ENCODE measurements around the gene ZBTB7A. TPM values are rescaled to one million over a fixed set of nuclear protein-coding genes. Genes with fewer than 3 reads are reported as not detected.

Gene ZBTB7A
- total RNA-seq, 1 donor from 2014 or later = 14.5 TPM

GRCh38 chr19:4064496-4065260 is 2.0 kb downstream of the ZBTB7A start:
- Mint-ChIP-seq H3K4me3 (ENCODE audit: unreplicated experiment) (no peak overlapping the region), H3K36me3 (ENCODE audit: low read depth, unreplicated experiment) (no peaks in the 10 kb centered on the region), H3K9me3 (ENCODE audit: unreplicated experiment) (no peaks in the 10 kb centered on the region), H3K27me3 (ENCODE audit: unreplicated experiment) (peaks cover 6% of the 10 kb centered on the region), H3K27ac (ENCODE audit: unreplicated experiment) (no peak overlapping the region), H3K4me1 (ENCODE audit: unreplicated experiment) (peaks cover 3% of the 10 kb centered on the region)
- peak; percentile 47 for DNase-seq (ENCODE audit: low spot score)
- TF ChIP-seq CTCF (IDR thresholded peaks at IDR 0.05; ENCODE audit: unreplicated experiment) = no peak

GRCh38 chr19:4064149-4064495 is 2.6 kb downstream of the ZBTB7A start:
- DNase-seq (ENCODE audit: low spot score) = no peak

GRCh38 chr19:4063369-4064148 is 3.1 kb downstream of the ZBTB7A start:
- Mint-ChIP-seq H3K9me3 (ENCODE audit: unreplicated experiment) (no peaks in the 10 kb centered on the region), H3K27ac (ENCODE audit: unreplicated experiment) (peak overlapping the region; percentile 81), H3K4me1 (ENCODE audit: unreplicated experiment) (peaks cover 3% of the 10 kb centered on the region), H3K36me3 (ENCODE audit: low read depth, unreplicated experiment) (no peaks in the 10 kb centered on the region), H3K4me3 (ENCODE audit: unreplicated experiment) (peak overlapping the region; percentile 90), H3K27me3 (ENCODE audit: unreplicated experiment) (peaks cover 6% of the 10 kb centered on the region)
- no peak for TF ChIP-seq CTCF (IDR thresholded peaks at IDR 0.05; ENCODE audit: unreplicated experiment)
- no peak for DNase-seq (ENCODE audit: low spot score)

More at GRCh38 chr19:4064149-4064495, 2.6 kb downstream of the ZBTB7A start:
- no peak overlapping the region for H3K27ac Mint-ChIP-seq (ENCODE audit: unreplicated experiment)
- no peaks in the 10 kb centered on the region for H3K9me3 Mint-ChIP-seq (ENCODE audit: unreplicated experiment)
- peak overlapping the region; percentile 90 for H3K4me3 Mint-ChIP-seq (ENCODE audit: unreplicated experiment)
- no peaks in the 10 kb centered on the region for H3K36me3 Mint-ChIP-seq (ENCODE audit: low read depth, unreplicated experiment)
- no peak for TF ChIP-seq CTCF (IDR thresholded peaks at IDR 0.05; ENCODE audit: unreplicated experiment)
- peaks cover 6% of the 10 kb centered on the region for H3K27me3 Mint-ChIP-seq (ENCODE audit: unreplicated experiment)
- H3K4me1 Mint-ChIP-seq (ENCODE audit: unreplicated experiment) = peaks cover 3% of the 10 kb centered on the region

- DNase-seq (ENCODE audit: low spot score) = no peak
- H3K27me3 Mint-ChIP-seq (ENCODE audit: unreplicated experiment) = no peaks in the 10 kb centered on the region
- no peaks in the 10 kb centered on the region for H3K9me3 Mint-ChIP-seq (ENCODE audit: unreplicated experiment)
- H3K4me1 Mint-ChIP-seq (ENCODE audit: unreplicated experiment) = peaks cover 3% of the 10 kb centered on the region
- no peaks in the 10 kb centered on the region for H3K36me3 Mint-ChIP-seq (ENCODE audit: low read depth, unreplicated experiment)
- no peak overlapping the region for H3K4me3 Mint-ChIP-seq (ENCODE audit: unreplicated experiment)
- TF ChIP-seq CTCF (IDR thresholded peaks at IDR 0.05; ENCODE audit: unreplicated experiment) = no peak
- H3K27ac Mint-ChIP-seq (ENCODE audit: unreplicated experiment) = no peak overlapping the region
Measured at GRCh38 chr19:4062419-4063368, 4.0 kb downstream of the ZBTB7A start.
